HepG2 (cell line): ENCODE data around the gene RPUSD2. TPM values are rescaled to one million over a fixed set of nuclear protein-coding genes. Genes with fewer than 3 reads are reported as not detected.

Experiments
- AHDC1 ChIP-seq: sonication (generic); formaldehyde crosslinking; IDR thresholded peaks from 2 replicates; pipeline ENCODE4 v1.5.1; 2020; ENCODE audit warnings: mild to moderate bottlenecking, missing genetic modification reagents, borderline replicate concordance
- BHLHE40 ChIP-seq: IDR thresholded peaks from 2 replicates; pipeline ENCODE4 v1.6.1; 2011; ENCODE audit warnings: low read length, improper control_type of control experiment
- CCDC6 ChIP-seq: sonication (generic); formaldehyde crosslinking; IDR thresholded peaks from 2 replicates; pipeline ENCODE4 v1.8.1; 2022; ENCODE audit warnings: mild to moderate bottlenecking, missing genetic modification reagents, moderate library complexity
- CREBL2 ChIP-seq: sonication (generic); formaldehyde crosslinking; IDR thresholded peaks from 2 replicates; pipeline ENCODE4 v1.8.1; 2023; ENCODE audit warnings: missing genetic modification reagents, mild to moderate bottlenecking, borderline replicate concordance
- ETS1 ChIP-seq: sonication (generic); formaldehyde crosslinking; IDR thresholded peaks from 2 replicates; pipeline ENCODE4 v1.4.0; 2020; ENCODE audit warnings: missing genetic modification reagents
- HNRNPUL1 ChIP-seq: fragments of 200-400 bp; formaldehyde crosslinking; IDR thresholded peaks from 2 replicates; pipeline ENCODE4 v1.6.1; 2017; ENCODE audit warnings: low read depth, mild to moderate bottlenecking, low read length, moderate library complexity
- HOXA9 ChIP-seq: sonication (generic); formaldehyde crosslinking; IDR thresholded peaks from 2 replicates; pipeline ENCODE4 v1.8.1; 2022; ENCODE audit warnings: missing genetic modification reagents, mild to moderate bottlenecking, moderate library complexity, borderline replicate concordance
- NFKBIZ ChIP-seq: IDR thresholded peaks from 2 replicates; pipeline ENCODE4 v1.6.1; 2018; ENCODE audit warnings: missing genetic modification reagents, missing compliant biosample characterization
- PATZ1 ChIP-seq: sonication (generic); formaldehyde crosslinking; IDR thresholded peaks from 2 replicates; pipeline ENCODE4 v1.4.0; 2020; ENCODE audit warnings: missing genetic modification reagents
- POLR2AphosphoS5 ChIP-seq: IDR thresholded peaks from 2 replicates; pipeline ENCODE4 v1.6.1; 2012; ENCODE audit warnings: low read depth, low read length
- ZIK1 ChIP-seq: sonication (generic); formaldehyde crosslinking; IDR thresholded peaks from 2 replicates; pipeline ENCODE4 v1.5.0; 2020; ENCODE audit warnings: mild to moderate bottlenecking, low read depth, missing genetic modification reagents, borderline replicate concordance
- ZNF17 ChIP-seq: sonication (generic); formaldehyde crosslinking; IDR thresholded peaks from 2 replicates; pipeline ENCODE4 v1.5.0; 2020; ENCODE audit warnings: mild to moderate bottlenecking, missing genetic modification reagents
- ZNF274 ChIP-seq: sonication (generic); formaldehyde crosslinking; IDR thresholded peaks from 2 replicates; pipeline ENCODE4 v1.5.1; 2020; ENCODE audit warnings: mild to moderate bottlenecking, missing genetic modification reagents
- ZNF317 ChIP-seq: sonication (generic); formaldehyde crosslinking; IDR thresholded peaks from 2 replicates; pipeline ENCODE4 v1.5.0; 2020; ENCODE audit warnings: mild to moderate bottlenecking, missing genetic modification reagents
- ZNF615 ChIP-seq: sonication (generic); formaldehyde crosslinking; IDR thresholded peaks from 2 replicates; pipeline ENCODE4 v1.5.0; 2020; ENCODE audit warnings: mild to moderate bottlenecking, missing genetic modification reagents, borderline replicate concordance
- ZNF616 ChIP-seq: sonication (generic); formaldehyde crosslinking; IDR thresholded peaks from 2 replicates; pipeline ENCODE4 v1.5.0; 2020; ENCODE audit warnings: low read depth, mild to moderate bottlenecking, missing genetic modification reagents
- ZNF781 ChIP-seq: sonication (generic); formaldehyde crosslinking; IDR thresholded peaks from 2 replicates; pipeline ENCODE4 v1.5.1; 2020; ENCODE audit warnings: borderline replicate concordance, mild to moderate bottlenecking, missing genetic modification reagents; ENCODE audit errors: not compliant biosample characterization
- ZNF883 ChIP-seq: sonication (generic); formaldehyde crosslinking; IDR thresholded peaks from 2 replicates; pipeline ENCODE4 v1.5.1; 2020; ENCODE audit warnings: mild to moderate bottlenecking, missing genetic modification reagents; ENCODE audit errors: not compliant biosample characterization
- polyA plus RNA-seq, 8 experiments: library from polyadenylated mRNA; depleted of rRNA in 3 of 8; stranded (reverse) in 7 of 8; unstranded in 1 of 8; fragments of >200 nt; fragmentation: Illumina TruSeq in 4 of 8; extraction: Trizol in 4 of 8; gene quantifications; 2 replicates each; pipeline versions ENCODE4 v1.2.1 to v1.2.3, GENCODE V29; 2011 to 2016; ENCODE audit warnings: low read depth in 4 of 8, missing spikeins in 1 of 8, mixed read lengths in 1 of 8; ENCODE audit not compliant: insufficient read depth in 1 of 8
- total RNA-seq, 5 experiments: library from RNA; depleted of rRNA; stranded (reverse); fragments of >200 nt; fragmentation: Illumina TruSeq; extraction: Trizol; gene quantifications; 2 replicates each; pipeline ENCODE4 v1.2.3, GENCODE V29; 2016; ENCODE audit warnings: low read depth in 1 of 5

The RPUSD2 gene
- total and polyA plus RNA-seq, 2 of the 13 experiments (the other 11 are each of a cell fraction or from before 2014, with no cell fraction given) = 8.6 to 14.5 TPM

- no peak for TF ChIP-seq AHDC1 (CRISPR knock-in tag)
- no peak for TF ChIP-seq ZNF17 (CRISPR knock-in tag)
- peak; percentile 83; the same call in 1 of the 2 replicates for TF ChIP-seq ZNF615 (CRISPR knock-in tag)
- TF ChIP-seq CREBL2 (CRISPR knock-in tag) = peak; percentile 78; the same call in 1 of the 2 replicates
- peak; percentile 62; the same call in 1 of the 2 replicates for TF ChIP-seq ZNF317 (CRISPR knock-in tag)
- TF ChIP-seq POLR2AphosphoS5 = peak; percentile 64
- TF ChIP-seq ZNF883 (CRISPR knock-in tag) = peak; percentile 57
- 0 out of 2 replicates have a peak, but pooled peaks have one; percentile 41 for TF ChIP-seq BHLHE40
- no peak for TF ChIP-seq ETS1 (CRISPR knock-in tag)
- TF ChIP-seq PATZ1 (CRISPR knock-in tag) = peak; percentile 65
- TF ChIP-seq CCDC6 (CRISPR knock-in tag) = peak; percentile 59; the same call in 1 of the 2 replicates
- TF ChIP-seq NFKBIZ (CRISPR knock-in tag) = no peak; the same call in 1 of the 2 replicates
- no peak; the same call in 1 of the 2 replicates for TF ChIP-seq ZIK1
- no peak for TF ChIP-seq ZNF781 (CRISPR knock-in tag)
- peak; percentile 52; the same call in 1 of the 2 replicates for TF ChIP-seq ZNF274 (CRISPR knock-in tag)
- TF ChIP-seq HNRNPUL1 = no peak
- TF ChIP-seq ZNF616 (CRISPR knock-in tag) = no peak
- no peak; the same call in 1 of the 2 replicates for TF ChIP-seq HOXA9 (CRISPR knock-in tag)
Measured at GRCh38 chr15:40593588-40594428, 24.7 kb downstream of the RPUSD2 start, which contains the start of gene KNL1 (continued).
